Upper lobe of left lung (tissue), 6 donors: ENCODE data around the gene CNTNAP2. TPM values are rescaled to one million over a fixed set of nuclear protein-coding genes. Genes with fewer than 3 reads are reported as not detected.

Experiments used
- ATAC-seq, 2 donors: fragments of 200-7000 bp; cut with Tn5 transposase; one replicate each; pipeline ENCODE4 v1.9.1; 2022; ENCODE audit warnings: mild to moderate bottlenecking in 2 of 2, moderate library complexity in 2 of 2; ENCODE audit not compliant: low FRiP score in 2 of 2
- DNase-seq, 2 donors: peaks; one replicate each; pipeline ENCODE4 v3.0.0-alpha.2; 2019 to 2020
- H3K27ac ChIP-seq, 4 donors: fragments of 200-600 bp; sonication (generic); one replicate each; pipeline ENCODE4 v1.5.1; 2016 to 2019
- H3K27me3 ChIP-seq, 4 donors: fragments of 200-600 bp; sonication (generic); one replicate each; pipeline ENCODE4 v1.5.1; 2017 to 2019
- H3K36me3 ChIP-seq, 4 donors: fragments of 200-600 bp; sonication (generic); one replicate each; pipeline ENCODE4 v1.5.1; 2016 to 2019
- H3K4me1 ChIP-seq, 4 donors: fragments of 200-600 bp; sonication (generic); one replicate each; pipeline ENCODE4 v1.5.1; 2018 to 2019
- H3K4me3 ChIP-seq, 4 donors: fragments of 200-600 bp; sonication (generic); one replicate each; pipeline ENCODE4 v1.5.1; 2017 to 2019; ENCODE audit warnings: mild to moderate bottlenecking in 2 of 4, moderate library complexity in 1 of 4
- H3K9me3 ChIP-seq, 4 donors: fragments of 200-600 bp; sonication (generic); one replicate each; pipeline ENCODE4 v1.5.1; 2018 to 2019
- EP300 ChIP-seq, 4 donors: sonication (generic); formaldehyde crosslinking; IDR thresholded peaks; one replicate each; pipeline ENCODE4 v1.5.1; 2017; ENCODE audit warnings: antibody characterized with exemption in 4 of 4, control low read depth in 2 of 4
- POLR2A ChIP-seq, 4 donors: fragments of 450-650 bp; IDR thresholded peaks; one replicate each; pipeline ENCODE4 v1.5.1; 2016 to 2017; ENCODE audit warnings: antibody characterized with exemption in 4 of 4, mild to moderate bottlenecking in 2 of 4
- POLR2AphosphoS5 ChIP-seq, 2 donors: sonication (generic); formaldehyde crosslinking; IDR thresholded peaks; one replicate each; pipeline ENCODE4 v1.5.1; 2017; ENCODE audit warnings: antibody characterized with exemption in 2 of 2
- WGBS, 2 donors: methylation state at CpG; one replicate each; pipeline ENCODE4 v1.1.5; 2017 to 2018; 5-methylcytosine and 5-hydroxymethylcytosine counted together
- total RNA-seq, 6 donors: library from RNA; depleted of rRNA in 4 of 6; stranded (reverse); fragments of >200 nt in 4 of 6; gene quantifications; one replicate each; pipeline versions ENCODE4 v1.1.0 to v1.2.1, GENCODE V29; 2016 to 2021
- TF ChIP-seq, protein P1 (sequence below), 6 experiments: fragments of 450-650 bp in 4 of 6; fragments of 200-600 bp in 2 of 6; sonication (generic) in 2 of 6; IDR thresholded peaks; one replicate each; pipeline ENCODE4 v1.5.1; 2016 to 2019; ENCODE audit warnings: antibody characterized with exemption in 6 of 6
- donor health status: DM: no; HTN: no; CAD: no; lungs with moderate emphysema.
- donor health status: DM: no; HTN: yes; CAD: no; lungs with severe emphysema.

The CNTNAP2 gene
- total RNA-seq, 6 donors from 2014 or later = 0.06 to 1.0 (median 0.37) TPM

DNA sequence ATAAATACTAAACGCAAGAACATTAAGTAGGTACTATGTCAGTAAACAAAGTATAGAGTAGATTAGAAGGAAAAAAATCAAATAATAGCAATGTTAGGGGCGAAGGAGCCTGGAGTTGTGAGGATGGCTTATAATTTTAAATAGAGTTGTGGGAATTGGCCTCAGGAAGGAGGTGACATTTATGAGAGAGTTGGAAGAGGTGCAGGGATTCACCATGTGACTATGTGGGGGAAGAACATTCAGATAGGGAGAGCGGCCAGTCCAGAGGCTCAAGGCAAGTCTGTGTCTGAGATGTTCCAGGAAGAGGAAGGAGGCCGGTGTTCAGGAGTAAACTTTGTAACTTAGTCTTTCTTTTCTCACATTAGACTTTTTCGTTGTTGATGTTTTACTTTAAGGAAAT, 1695.3 kb downstream of the CNTNAP2 start:
- Histone ChIP-seq H3K27me3 (no peaks in the 10 kb centered on the region), H3K4me1 (no peaks in the 10 kb centered on the region), H3K4me3 (no peak overlapping the region), H3K36me3 (no peaks in the 10 kb centered on the region), H3K9me3 (no peaks in the 10 kb centered on the region), H3K27ac (no peak overlapping the region)
- DNase-seq = no peak
- ATAC-seq = no peak
- no peak for TF ChIP-seq POLR2AphosphoS5 (IDR thresholded peaks at IDR 0.05)
- no peak for TF ChIP-seq POLR2A (IDR thresholded peaks at IDR 0.05)
- TF ChIP-seq, protein P1, sequence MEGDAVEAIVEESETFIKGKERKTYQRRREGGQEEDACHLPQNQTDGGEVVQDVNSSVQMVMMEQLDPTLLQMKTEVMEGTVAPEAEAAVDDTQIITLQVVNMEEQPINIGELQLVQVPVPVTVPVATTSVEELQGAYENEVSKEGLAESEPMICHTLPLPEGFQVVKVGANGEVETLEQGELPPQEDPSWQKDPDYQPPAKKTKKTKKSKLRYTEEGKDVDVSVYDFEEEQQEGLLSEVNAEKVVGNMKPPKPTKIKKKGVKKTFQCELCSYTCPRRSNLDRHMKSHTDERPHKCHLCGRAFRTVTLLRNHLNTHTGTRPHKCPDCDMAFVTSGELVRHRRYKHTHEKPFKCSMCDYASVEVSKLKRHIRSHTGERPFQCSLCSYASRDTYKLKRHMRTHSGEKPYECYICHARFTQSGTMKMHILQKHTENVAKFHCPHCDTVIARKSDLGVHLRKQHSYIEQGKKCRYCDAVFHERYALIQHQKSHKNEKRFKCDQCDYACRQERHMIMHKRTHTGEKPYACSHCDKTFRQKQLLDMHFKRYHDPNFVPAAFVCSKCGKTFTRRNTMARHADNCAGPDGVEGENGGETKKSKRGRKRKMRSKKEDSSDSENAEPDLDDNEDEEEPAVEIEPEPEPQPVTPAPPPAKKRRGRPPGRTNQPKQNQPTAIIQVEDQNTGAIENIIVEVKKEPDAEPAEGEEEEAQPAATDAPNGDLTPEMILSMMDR (IDR thresholded peaks at IDR 0.05) = no peak
- TF ChIP-seq EP300 (IDR thresholded peaks at IDR 0.05) = no peak
- 89% methylated on average over 5 of the region's 5 CpGs for WGBS, 2 donors

DNA sequence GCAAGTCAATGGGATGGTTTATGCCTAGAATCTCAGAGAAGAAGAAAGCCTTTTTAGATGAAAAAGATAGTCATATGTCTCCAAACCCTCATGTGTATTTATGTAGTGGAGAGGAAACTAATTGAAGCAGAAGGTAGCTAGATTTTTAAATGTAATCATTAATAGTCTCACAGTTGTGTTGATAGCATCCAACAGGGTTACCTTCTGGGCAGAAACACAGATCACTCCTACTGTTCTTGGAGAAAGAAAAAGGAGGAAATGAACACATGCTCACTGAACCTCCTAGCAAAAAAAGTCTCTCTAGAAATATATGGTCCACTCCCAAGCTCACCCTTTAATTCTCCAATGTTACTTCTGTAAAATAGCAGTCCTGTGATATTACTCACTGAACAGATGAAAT, 1696.7 kb downstream of the CNTNAP2 start:
- H3K27ac ChIP-seq = no peak overlapping the region

DNA sequence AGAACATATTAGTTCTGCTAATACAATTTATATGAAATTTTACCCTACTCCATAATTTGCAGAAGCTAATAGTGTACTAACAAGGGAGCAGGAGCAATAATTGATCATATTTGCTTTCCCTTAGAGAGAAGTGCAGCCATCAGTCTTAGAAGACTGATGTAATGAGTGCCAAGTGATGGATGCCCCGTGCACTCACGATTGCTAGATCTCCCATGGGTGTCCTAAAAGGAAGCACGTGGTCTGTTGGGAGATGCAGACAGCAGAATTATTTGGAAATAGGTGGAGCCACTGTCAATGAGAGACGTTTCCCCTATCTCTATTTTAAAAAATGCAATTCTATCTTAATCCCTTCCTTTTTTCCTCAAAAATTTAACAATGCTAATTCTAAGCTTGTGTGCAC, 1701.7 kb downstream of the CNTNAP2 start:
- DNase-seq (no peak), ATAC-seq (no peak)
- no peak for TF ChIP-seq POLR2AphosphoS5 (IDR thresholded peaks at IDR 0.05)
- no peak for TF ChIP-seq EP300 (IDR thresholded peaks at IDR 0.05)
- TF ChIP-seq, protein P1 (IDR thresholded peaks at IDR 0.05) = no peak
- TF ChIP-seq POLR2A (IDR thresholded peaks at IDR 0.05) = no peak
- WGBS, 2 donors = 64 to 74% methylated on average over 4 of the region's 4 CpGs
- no peak overlapping the region for H3K4me3 ChIP-seq
- no peak overlapping the region for H3K27ac ChIP-seq
- no peaks in the 10 kb centered on the region for H3K27me3 ChIP-seq
- H3K9me3 ChIP-seq = no peaks in the 10 kb centered on the region
- H3K36me3 ChIP-seq = no peaks in the 10 kb centered on the region
- H3K4me1 ChIP-seq = no peaks in the 10 kb centered on the region

More for the DNA sequence above, 1696.7 kb downstream of the CNTNAP2 start:
- ATAC-seq (no peak), DNase-seq (no peak)
- H3K36me3 ChIP-seq = no peaks in the 10 kb centered on the region
- H3K4me1 ChIP-seq = no peaks in the 10 kb centered on the region
- no peak overlapping the region for H3K4me3 ChIP-seq
- H3K27me3 ChIP-seq = no peaks in the 10 kb centered on the region
- H3K9me3 ChIP-seq = no peaks in the 10 kb centered on the region
- TF ChIP-seq POLR2A (IDR thresholded peaks at IDR 0.05) (no peak), POLR2AphosphoS5 (IDR thresholded peaks at IDR 0.05) (no peak), EP300 (IDR thresholded peaks at IDR 0.05) (no peak)
- TF ChIP-seq, protein P1 (IDR thresholded peaks at IDR 0.05) = no peak

DNA sequence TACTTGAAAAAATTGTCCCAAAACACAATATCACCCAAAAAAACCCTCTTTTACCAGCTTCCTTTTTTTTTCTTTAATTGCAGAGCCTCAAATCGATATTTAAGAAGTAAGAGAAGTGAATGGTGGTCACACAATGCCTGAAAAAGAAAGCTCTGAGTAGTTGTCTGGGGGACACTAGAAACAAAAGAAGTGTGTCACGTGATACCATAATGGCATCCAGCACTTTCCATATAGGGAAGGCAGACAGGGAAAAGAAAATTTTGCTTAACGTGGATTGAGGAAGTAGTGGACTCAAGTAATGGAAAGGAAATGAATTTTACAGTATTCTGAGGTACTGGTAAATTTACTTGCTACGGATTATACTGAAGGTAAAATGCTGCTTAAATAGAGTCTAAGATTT, 1708.1 kb downstream of the CNTNAP2 start:
- DNase-seq (no peak), ATAC-seq (no peak)
- no peaks in the 10 kb centered on the region for H3K4me1 ChIP-seq
- no peaks in the 10 kb centered on the region for H3K36me3 ChIP-seq
- no peak overlapping the region for H3K27ac ChIP-seq
- no peak overlapping the region for H3K4me3 ChIP-seq
- H3K9me3 ChIP-seq = no peaks in the 10 kb centered on the region
- TF ChIP-seq EP300 (IDR thresholded peaks at IDR 0.05) (no peak), POLR2AphosphoS5 (IDR thresholded peaks at IDR 0.05) (no peak), POLR2A (IDR thresholded peaks at IDR 0.05) (no peak)
- TF ChIP-seq, protein P1 (IDR thresholded peaks at IDR 0.05) = no peak
- 67 to 70% methylated on average over 4 of the region's 4 CpGs for WGBS, 2 donors
- H3K27me3 ChIP-seq = no peaks in the 10 kb centered on the region

DNA sequence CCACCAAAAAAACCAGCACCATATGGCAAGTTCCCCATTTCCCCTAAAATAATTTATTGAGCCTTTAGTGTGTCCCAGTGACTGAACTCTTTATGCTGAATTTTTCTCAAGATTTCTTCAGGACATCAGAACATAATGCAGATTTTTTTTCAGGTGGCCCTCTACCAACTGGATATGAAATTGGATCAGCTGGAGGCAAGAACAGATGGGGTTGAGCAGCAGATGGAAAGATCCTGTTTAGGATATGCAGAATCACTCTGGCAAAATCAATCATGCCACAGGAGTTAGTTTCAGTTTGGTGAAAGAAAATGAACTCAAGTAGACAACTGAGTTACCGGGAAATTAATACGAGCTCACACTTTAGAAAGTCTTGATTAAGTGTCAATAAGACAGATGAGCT, 1712.4 kb downstream of the CNTNAP2 start:
- no peaks in the 10 kb centered on the region for H3K4me1 ChIP-seq
- DNase-seq (no peak), ATAC-seq (no peak)
- H3K27me3 ChIP-seq = no peaks in the 10 kb centered on the region
- TF ChIP-seq POLR2AphosphoS5 (IDR thresholded peaks at IDR 0.05) = no peak
- no peak for TF ChIP-seq EP300 (IDR thresholded peaks at IDR 0.05)
- H3K27ac ChIP-seq = no peak overlapping the region
- no peaks in the 10 kb centered on the region for H3K36me3 ChIP-seq
- 89 to 94% methylated on average over 2 of the region's 2 CpGs for WGBS, 2 donors
- no peaks in the 10 kb centered on the region for H3K9me3 ChIP-seq
- H3K4me3 ChIP-seq = no peak overlapping the region
